H1 (cell line): ENCODE data around the gene KIAA1755.

Experiments used
- CTCF ChIP-seq, 3 experiments: IDR thresholded peaks; 1 replicate in 2 of 3; 2 replicates in 1 of 3; pipeline versions ENCODE4 v1.5.1 to v1.6.1; 2011; ENCODE audit warnings: low read length in 3 of 3, mild to moderate bottlenecking in 3 of 3, inconsistent platforms in 2 of 3, low read depth in 1 of 3, moderate library complexity in 1 of 3; ENCODE audit not compliant: insufficient read depth in 1 of 3; ENCODE audit errors: control extremely low read depth in 1 of 3
- E2F6 ChIP-seq: IDR thresholded peaks from 2 replicates; pipeline ENCODE4 v1.6.1; 2012; ENCODE audit warnings: inconsistent platforms
- EP300 ChIP-seq, 2 experiments: IDR thresholded peaks; 1 replicate in 1 of 2; 2 replicates in 1 of 2; pipeline ENCODE4 v1.6.1; 2011 to 2012; ENCODE audit warnings: low read depth in 2 of 2, low read length in 2 of 2, mild to moderate bottlenecking in 2 of 2, borderline replicate concordance in 1 of 2, inconsistent platforms in 1 of 2, moderate library complexity in 1 of 2
- GABPA ChIP-seq: IDR thresholded peaks from 2 replicates; pipeline ENCODE4 v1.6.1; 2011; ENCODE audit warnings: mild to moderate bottlenecking, low read length, moderate library complexity, borderline replicate concordance; ENCODE audit not compliant: insufficient read depth

GRCh38 chr20:38290829-38291814, 30.6 kb upstream of the KIAA1755 start:
- TF ChIP-seq CTCF (IDR thresholded peaks at IDR 0.05; ENCODE audit: control extremely low read depth in 1 of 3, insufficient read depth in 1 of 3, low read depth in 1 of 3, low read length in 3 of 3) (peak; percentile 75 to 94 (median 85)), EP300 (IDR thresholded peaks at IDR 0.05; ENCODE audit: borderline replicate concordance in 1 of 2, low read depth in 2 of 2, low read length in 2 of 2) (no peak), E2F6 (no peak), GABPA (no peak)
